ENCODE measurements around the gene CPNE1.

Gene CPNE1

GRCh38 chr20:35597186-35597585 is 67.5 kb downstream of the CPNE1 start:
- DNase-seq, result no peak

GRCh38 chr20:35595901-35596300 is 68.8 kb downstream of the CPNE1 start:
- no peak for DNase-seq

GRCh38 chr20:35595456-35595855 is 69.2 kb downstream of the CPNE1 start:
- DNase-seq, result no peak

GRCh38 chr20:35592339-35592974 is 72.2 kb downstream of the CPNE1 start:
- DNase-seq, result no peak

- no peak for DNase-seq
Observed at GRCh38 chr20:35588397-35588796, 76.3 kb downstream of the CPNE1 start.

- no peak for DNase-seq
Observed at GRCh38 chr20:35587436-35587835, 77.3 kb downstream of the CPNE1 start.

GRCh38 chr20:35586751-35587425 is 77.8 kb downstream of the CPNE1 start:
- DNase-seq, result no peak

GRCh38 chr20:35583636-35584560 is 80.8 kb downstream of the CPNE1 start:
- DNase-seq, result no peak

GRCh38 chr20:35582741-35583404 is 81.8 kb downstream of the CPNE1 start:
- no peak for DNase-seq

- DNase-seq, result no peak
Observed at GRCh38 chr20:35582131-35582530, 82.6 kb downstream of the CPNE1 start.

- no peak for DNase-seq
Observed at GRCh38 chr20:35579196-35579595, 85.5 kb downstream of the CPNE1 start.

- no peak for DNase-seq
Observed at GRCh38 chr20:35578469-35578868, 86.2 kb downstream of the CPNE1 start.

GRCh38 chr20:35576816-35577215 is 87.9 kb downstream of the CPNE1 start:
- DNase-seq, result no peak

All from NCI-H510A treated with DMSO at 0.1 percent for 48 hours (cell line).